HCT116 (cell line): ENCODE measurements around the gene SLC2A1. TPM values are rescaled to one million over a fixed set of nuclear protein-coding genes. Genes with fewer than 3 reads are reported as not detected.
"Not testable (repeated sequence)": the region's sequence is repeated elsewhere in the genome, so short reads cannot be mapped to it uniquely, and the experiment has no call there.

ENCODE experiments used
- ATAC-seq: fragments of 200-7000 bp; cut with Tn5 transposase; 2 replicates; pipeline ENCODE4 v1.9.1; 2020; ENCODE audit warnings: mild to moderate bottlenecking, moderate library complexity
- BruUV-seq: library from RNA; stranded (reverse); fragments of 400-500 nt; replicated peaks from 2 replicates; lab custom pipeline; 2021; lab: Mats Ljungman, UMichigan
- CTCF ChIA-PET: fragments of 300-600 bp; sonication (Branson Sonifier 250); formaldehyde crosslinking; loops from one replicate; lab custom pipeline; 2021; ENCODE audit warnings: antibody characterized with exemption; lab: Charles Lee
- POLR2A ChIA-PET: fragments of 300-600, 350-600 bp; sonication (Branson Sonifier 250); formaldehyde crosslinking; loops from one replicate; lab custom pipeline; 2021; ENCODE audit warnings: antibody characterized with exemption; lab: Charles Lee
- RAD21 ChIA-PET, 2 experiments: fragments of 300-600 bp; sonication (Branson Sonifier 250); formaldehyde crosslinking; loops; one replicate each; lab custom pipeline; 2023; ENCODE audit warnings: low total read pairs in 2 of 2; ENCODE audit not compliant: uncharacterized antibody in 2 of 2, unreplicated experiment in 2 of 2, low non-redundant PET in 1 of 2; lab: Charles Lee
- DNase-seq: peaks from one replicate; pipeline ENCODE4 v3.0.0-alpha.2; 2010; ENCODE audit warnings: low read depth, low spot score
- H2AFZ ChIP-seq: fragments of 200-600 bp; shearing (Covaris generic), sonication (generic); 2 replicates; pipeline ENCODE4 v1.6.1; 2017; ENCODE audit warnings: low read depth, mixed run types, mixed read lengths, antibody characterized with exemption, low read length; ENCODE audit not compliant: poor library complexity, severe bottlenecking
- H3K27ac ChIP-seq: 2 replicates; pipeline ENCODE4 v1.5.1; 2012; ENCODE audit warnings: low read depth, low read length
- H3K27me3 ChIP-seq: fragments of 200-600 bp; sonication (generic); 2 replicates; pipeline ENCODE4 v1.6.1; 2016; ENCODE audit warnings: mixed run types, low read length, mixed read lengths; ENCODE audit not compliant: insufficient read depth
- H3K36me3 ChIP-seq, 2 experiments: fragments of 200-500 bp in 1 of 2; fragments of 200-600 bp in 1 of 2; sonication (Bioruptor generic) in 1 of 2; sonication (generic) in 1 of 2; 2 replicates each; pipeline versions ENCODE4 v1.5.1 to v1.6.1; 2014 to 2016; ENCODE audit warnings: low read length in 2 of 2, inconsistent platforms in 1 of 2, mixed read lengths in 1 of 2, mixed run types in 1 of 2; ENCODE audit not compliant: insufficient read depth in 2 of 2, control insufficient read depth in 1 of 2
- H3K4me1 ChIP-seq, 2 experiments: fragments of 200-600 bp in 1 of 2; sonication (generic) in 1 of 2; 2 replicates each; pipeline versions ENCODE4 v1.5.1 to v1.6.1; 2012 to 2017; ENCODE audit warnings: low read length in 2 of 2, inconsistent platforms in 1 of 2, mild to moderate bottlenecking in 1 of 2, mixed read lengths in 1 of 2, mixed run types in 1 of 2, moderate library complexity in 1 of 2; ENCODE audit not compliant: insufficient read depth in 2 of 2, control insufficient read depth in 1 of 2
- H3K4me2 ChIP-seq: fragments of 200-600 bp; sonication (generic); 2 replicates; pipeline ENCODE4 v1.6.1; 2017; ENCODE audit warnings: mixed run types, low read length, mixed read lengths
- H3K4me3 ChIP-seq, 2 experiments: fragments of 200-600 bp in 1 of 2; sonication (generic) in 1 of 2; replicated peaks in 1 of 2; 2 replicates each; pipeline ENCODE4 v1.5.1; 2011 to 2016; ENCODE audit warnings: low read length in 2 of 2, control low read depth in 1 of 2, low read depth in 1 of 2, mild to moderate bottlenecking in 1 of 2, mixed read lengths in 1 of 2, mixed run types in 1 of 2
- H3K79me2 ChIP-seq: fragments of 200-600 bp; sonication (generic); 2 replicates; pipeline ENCODE4 v1.6.1; 2017; ENCODE audit warnings: mild to moderate bottlenecking, mixed run types, low read length, moderate library complexity, mixed read lengths; ENCODE audit not compliant: insufficient read depth
- H3K9ac ChIP-seq: fragments of 200-600 bp; sonication (generic); 2 replicates; pipeline ENCODE4 v1.6.1; 2016; ENCODE audit warnings: low read length, mixed read lengths
- H3K9me2 ChIP-seq: fragments of 200-600 bp; sonication (generic), shearing (Covaris generic); 2 replicates; pipeline ENCODE4 v1.6.1; 2017; ENCODE audit warnings: mixed run types, mild to moderate bottlenecking, moderate library complexity; ENCODE audit not compliant: insufficient read depth
- H3K9me3 ChIP-seq, 2 experiments: fragments of 200-500 bp in 1 of 2; fragments of 200-600 bp in 1 of 2; sonication (Bioruptor generic) in 1 of 2; sonication (generic) in 1 of 2; 2 replicates each; pipeline ENCODE4 v1.6.1; 2014 to 2017; ENCODE audit warnings: low read length in 2 of 2, mixed read lengths in 2 of 2, inconsistent platforms in 1 of 2, low read depth in 1 of 2, mild to moderate bottlenecking in 1 of 2, mixed run types in 1 of 2, moderate library complexity in 1 of 2; ENCODE audit not compliant: control insufficient read depth in 1 of 2, insufficient read depth in 1 of 2
- H4K20me1 ChIP-seq: fragments of 200-600 bp; sonication (generic), shearing (Covaris generic); 2 replicates; pipeline ENCODE4 v1.6.1; 2017; ENCODE audit warnings: mixed run types, mild to moderate bottlenecking, moderate library complexity; ENCODE audit not compliant: insufficient read depth
- ZBTB33 ChIP-seq: IDR thresholded peaks from 2 replicates; pipeline ENCODE4 v1.6.1; 2011; ENCODE audit warnings: mild to moderate bottlenecking, low read length, moderate library complexity; ENCODE audit not compliant: insufficient replicate concordance; ENCODE audit errors: extremely low read depth
- intact Hi-C: fragments of 100-400 bp; cut with micrococcal nuclease; formaldehyde crosslinking; loops from 2 replicates; pipeline ENCODE4 v1.10.0; 2022
- total RNA-seq: library from RNA; stranded (reverse); gene quantifications from one replicate; pipeline ENCODE4 v1.2.1, GENCODE V29; 2021; ENCODE audit not compliant: unreplicated experiment

The SLC2A1 gene
- total RNA-seq, 1 experiment from 2014 or later: 248 TPM

GRCh38 chr1:42904434-42904833 lies 54.2 kb downstream of the SLC2A1 start:
- Histone ChIP-seq H2AFZ (no peak overlapping the region), H3K36me3 (no peaks in the 10 kb centered on the region), H3K9me3 (no peaks in the 10 kb centered on the region), H3K9ac (no peak overlapping the region), H3K4me3 (no peak overlapping the region), H3K79me2 (no peaks in the 10 kb centered on the region), H3K9me2 (no peaks in the 10 kb centered on the region), H3K4me1 (peaks cover 0 to 5% of the 10 kb centered on the region in 2 experiments; a peak in 1 of 4 replicates), H3K4me2 (no peak overlapping the region), H3K27me3 (no peaks in the 10 kb centered on the region), H4K20me1 (no peaks in the 10 kb centered on the region), H3K27ac (no peak overlapping the region)
- CTCF ChIA-PET: no interaction called here
- intact Hi-C loops: no loop called here
- BruUV-seq: no TSS peak
- RAD21 ChIA-PET: interaction anchor here in 1 of 2 experiments (1.4 kb wide), 1 partner anchor 169 kb away, joined by 4 read pairs; no protein-coding TSS in a partner anchor
- ATAC-seq (peak; percentile 59), DNase-seq (no peak)
- TF ChIP-seq ZBTB33: no peak
- POLR2A ChIA-PET: interaction anchor here (1.0 kb wide), 1 partner anchor 169 kb away, joined by 3 read pairs; no protein-coding TSS in a partner anchor

- H3K36me3 ChIP-seq, H3K79me2 ChIP-seq, DNase-seq, ATAC-seq, BruUV-seq, H3K9me3 ChIP-seq, H3K9me2 ChIP-seq, intact Hi-C loops, H3K27me3 ChIP-seq, H3K27ac ChIP-seq, H3K4me3 ChIP-seq, H3K4me1 ChIP-seq, RAD21 ChIA-PET, H2AFZ ChIP-seq, CTCF ChIA-PET, H3K4me2 ChIP-seq, H3K9ac ChIP-seq, H4K20me1 ChIP-seq, POLR2A ChIA-PET: not testable (repeated sequence)
Measured at GRCh38 chr1:42899960-42900359, 58.7 kb downstream of the SLC2A1 start.
